Loucy (cell line): Measurements from ENCODE around the gene XRCC3.

ENCODE experiments used
- H2AFZ ChIP-seq: fragments of 200-600 bp; sonication (generic); 2 replicates; pipeline ENCODE4 v1.6.0; 2016; ENCODE audit warnings: antibody characterized with exemption, mild to moderate bottlenecking, low read length, moderate library complexity
- H3F3A ChIP-seq: fragments of 200-600 bp; 2 replicates; pipeline ENCODE4 v1.6.0; 2016; ENCODE audit warnings: antibody characterized with exemption, low read depth, mild to moderate bottlenecking
- H3K27me3 ChIP-seq: fragments of 200-600 bp; sonication (generic); 2 replicates; pipeline ENCODE4 v1.6.1; 2014; ENCODE audit warnings: low read length, mild to moderate bottlenecking; ENCODE audit not compliant: insufficient read depth, poor library complexity, severe bottlenecking
- H3K36me3 ChIP-seq: fragments of 200-600 bp; sonication (generic); 2 replicates; pipeline ENCODE4 v1.6.1; 2016; ENCODE audit warnings: low read length; ENCODE audit not compliant: insufficient read depth
- H3K4me1 ChIP-seq: fragments of 200-600 bp; sonication (generic); 2 replicates; pipeline ENCODE4 v1.5.1; 2014; ENCODE audit warnings: low read length, mild to moderate bottlenecking; ENCODE audit not compliant: insufficient read depth, poor library complexity, severe bottlenecking
- H3K4me2 ChIP-seq: fragments of 200-600 bp; sonication (generic); 2 replicates; pipeline ENCODE4 v1.6.0; 2014; ENCODE audit warnings: antibody characterized with exemption, low read length, low read depth, mild to moderate bottlenecking; ENCODE audit not compliant: poor library complexity, severe bottlenecking
- H3K4me3 ChIP-seq: fragments of 200-600 bp; sonication (generic); 2 replicates; pipeline ENCODE4 v1.5.1; 2014; ENCODE audit warnings: low read length, mild to moderate bottlenecking, mixed read lengths; ENCODE audit not compliant: poor library complexity, severe bottlenecking
- H3K79me2 ChIP-seq: fragments of 200-600 bp; sonication (generic); 2 replicates; pipeline ENCODE4 v1.6.1; 2014; ENCODE audit warnings: low read length; ENCODE audit not compliant: insufficient read depth
- H3K9ac ChIP-seq: fragments of 200-600 bp; sonication (generic); 2 replicates; pipeline ENCODE4 v1.6.0; 2014; ENCODE audit warnings: mild to moderate bottlenecking, low read depth, low read length, moderate library complexity; ENCODE audit not compliant: poor library complexity, severe bottlenecking
- H3K9me2 ChIP-seq: fragments of 200-600 bp; sonication (generic); replicated peaks from 2 replicates; pipeline ENCODE4 v1.6.1; 2016; ENCODE audit warnings: low read depth, low read length, mixed read lengths
- H3K9me3 ChIP-seq: fragments of 200-600 bp; sonication (generic); 2 replicates; pipeline ENCODE4 v1.6.1; 2014; ENCODE audit warnings: mild to moderate bottlenecking, antibody characterized with exemption, low read length, low read depth; ENCODE audit not compliant: insufficient read depth
- H4K20me1 ChIP-seq: fragments of 200-600 bp; sonication (generic); 2 replicates; pipeline ENCODE4 v1.6.0; 2014; ENCODE audit warnings: antibody characterized with exemption, low read length, mild to moderate bottlenecking; ENCODE audit not compliant: insufficient read depth, poor library complexity, severe bottlenecking
- EZH2phosphoT487 ChIP-seq: fragments of 200-600 bp; IDR thresholded peaks from 2 replicates; pipeline ENCODE4 v1.6.1; 2018; ENCODE audit warnings: antibody characterized with exemption, mild to moderate bottlenecking, moderate library complexity, borderline replicate concordance
- TF ChIP-seq, protein P1 (sequence below): fragments of 200-600 bp; sonication (generic); conservative IDR thresholded peaks from 2 replicates; pipeline ENCODE4 v1.5.1; 2014; ENCODE audit warnings: mild to moderate bottlenecking, antibody characterized with exemption, low read length

The XRCC3 gene

DNA sequence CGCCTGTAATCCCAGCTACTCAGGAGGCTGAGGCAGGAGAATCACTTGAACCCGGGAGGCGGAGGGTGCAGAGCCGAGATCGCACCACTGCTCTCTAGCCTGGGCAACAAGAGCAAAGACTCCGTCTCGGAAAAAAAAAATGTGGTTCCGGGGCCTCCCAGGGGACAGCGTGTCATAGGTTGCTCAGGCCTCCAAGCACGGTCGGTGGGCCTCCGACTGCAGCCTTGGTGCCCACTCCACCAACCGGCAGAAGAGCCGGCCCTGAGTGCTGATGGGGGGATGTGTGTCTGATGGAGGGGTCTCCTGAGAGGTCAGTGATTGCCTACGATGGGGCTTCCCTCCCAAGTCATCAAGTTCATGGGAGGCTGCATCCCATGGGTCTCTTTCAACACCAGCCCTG is 16.2 kb upstream of the XRCC3 start:
- no peaks in the 10 kb centered on the region for H3K27me3 ChIP-seq

DNA sequence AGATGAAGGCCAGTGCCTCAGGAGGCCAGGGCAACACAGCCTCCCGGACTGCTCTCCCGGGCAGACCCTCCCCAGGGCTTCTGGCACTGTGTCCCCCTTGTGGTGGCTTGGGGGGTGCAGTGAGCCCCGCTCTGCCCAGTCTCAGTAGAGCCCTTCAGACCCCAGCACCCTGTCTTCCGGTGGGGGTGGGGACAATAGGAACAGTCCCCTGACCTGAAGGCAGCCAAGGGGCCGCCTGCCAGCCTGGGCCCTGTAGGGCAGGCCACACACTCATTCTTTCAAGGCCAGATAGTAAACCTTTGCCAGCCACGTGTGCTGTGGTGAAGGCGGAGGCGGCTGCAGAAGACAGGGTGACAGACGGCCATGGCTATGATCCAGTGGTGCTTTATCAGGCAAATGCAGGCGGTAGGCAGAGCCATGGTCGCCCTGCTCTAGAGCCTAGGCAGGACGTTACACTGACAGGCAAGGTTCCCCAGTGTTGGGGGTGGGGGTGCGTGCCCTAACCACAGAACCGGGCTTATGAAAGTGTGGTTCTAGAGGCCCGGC is 15.3 kb upstream of the XRCC3 start:
- no peaks in the 10 kb centered on the region for H3K9me3 ChIP-seq
- no peaks in the 10 kb centered on the region for H4K20me1 ChIP-seq
- no peaks in the 10 kb centered on the region for H3K4me1 ChIP-seq
- H3K4me3 ChIP-seq, result no peak overlapping the region
- no peak overlapping the region for H3K4me2 ChIP-seq
- H3K9me2 ChIP-seq, result no peaks in the 10 kb centered on the region
- H3K36me3 ChIP-seq, result peaks cover 15% of the 10 kb centered on the region; the same call in 1 of the 2 replicates
- H3K9ac ChIP-seq, result no peak overlapping the region
- H3K79me2 ChIP-seq, result no peaks in the 10 kb centered on the region
- TF ChIP-seq, protein P1, sequence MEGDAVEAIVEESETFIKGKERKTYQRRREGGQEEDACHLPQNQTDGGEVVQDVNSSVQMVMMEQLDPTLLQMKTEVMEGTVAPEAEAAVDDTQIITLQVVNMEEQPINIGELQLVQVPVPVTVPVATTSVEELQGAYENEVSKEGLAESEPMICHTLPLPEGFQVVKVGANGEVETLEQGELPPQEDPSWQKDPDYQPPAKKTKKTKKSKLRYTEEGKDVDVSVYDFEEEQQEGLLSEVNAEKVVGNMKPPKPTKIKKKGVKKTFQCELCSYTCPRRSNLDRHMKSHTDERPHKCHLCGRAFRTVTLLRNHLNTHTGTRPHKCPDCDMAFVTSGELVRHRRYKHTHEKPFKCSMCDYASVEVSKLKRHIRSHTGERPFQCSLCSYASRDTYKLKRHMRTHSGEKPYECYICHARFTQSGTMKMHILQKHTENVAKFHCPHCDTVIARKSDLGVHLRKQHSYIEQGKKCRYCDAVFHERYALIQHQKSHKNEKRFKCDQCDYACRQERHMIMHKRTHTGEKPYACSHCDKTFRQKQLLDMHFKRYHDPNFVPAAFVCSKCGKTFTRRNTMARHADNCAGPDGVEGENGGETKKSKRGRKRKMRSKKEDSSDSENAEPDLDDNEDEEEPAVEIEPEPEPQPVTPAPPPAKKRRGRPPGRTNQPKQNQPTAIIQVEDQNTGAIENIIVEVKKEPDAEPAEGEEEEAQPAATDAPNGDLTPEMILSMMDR, result no peak
- no peak for TF ChIP-seq EZH2phosphoT487
- no peaks in the 10 kb centered on the region for H3K27me3 ChIP-seq
- no peak overlapping the region for H2AFZ ChIP-seq
- no peaks in the 10 kb centered on the region for H3F3A ChIP-seq

More for the DNA sequence above, 16.2 kb upstream of the XRCC3 start:
- H2AFZ ChIP-seq, result no peak overlapping the region
- H3K9me2 ChIP-seq, result no peaks in the 10 kb centered on the region
- H3K9ac ChIP-seq, result no peak overlapping the region
- H3K79me2 ChIP-seq, result no peaks in the 10 kb centered on the region
- H3K9me3 ChIP-seq, result no peaks in the 10 kb centered on the region
- peaks cover 15% of the 10 kb centered on the region; the same call in 1 of the 2 replicates for H3K36me3 ChIP-seq
- H3K4me1 ChIP-seq, result no peaks in the 10 kb centered on the region
- no peak overlapping the region for H3K4me2 ChIP-seq
- no peak overlapping the region for H3K4me3 ChIP-seq
- H4K20me1 ChIP-seq, result no peaks in the 10 kb centered on the region
- H3F3A ChIP-seq, result no peaks in the 10 kb centered on the region
- no peak for TF ChIP-seq EZH2phosphoT487
- TF ChIP-seq, protein P1, result no peak

DNA sequence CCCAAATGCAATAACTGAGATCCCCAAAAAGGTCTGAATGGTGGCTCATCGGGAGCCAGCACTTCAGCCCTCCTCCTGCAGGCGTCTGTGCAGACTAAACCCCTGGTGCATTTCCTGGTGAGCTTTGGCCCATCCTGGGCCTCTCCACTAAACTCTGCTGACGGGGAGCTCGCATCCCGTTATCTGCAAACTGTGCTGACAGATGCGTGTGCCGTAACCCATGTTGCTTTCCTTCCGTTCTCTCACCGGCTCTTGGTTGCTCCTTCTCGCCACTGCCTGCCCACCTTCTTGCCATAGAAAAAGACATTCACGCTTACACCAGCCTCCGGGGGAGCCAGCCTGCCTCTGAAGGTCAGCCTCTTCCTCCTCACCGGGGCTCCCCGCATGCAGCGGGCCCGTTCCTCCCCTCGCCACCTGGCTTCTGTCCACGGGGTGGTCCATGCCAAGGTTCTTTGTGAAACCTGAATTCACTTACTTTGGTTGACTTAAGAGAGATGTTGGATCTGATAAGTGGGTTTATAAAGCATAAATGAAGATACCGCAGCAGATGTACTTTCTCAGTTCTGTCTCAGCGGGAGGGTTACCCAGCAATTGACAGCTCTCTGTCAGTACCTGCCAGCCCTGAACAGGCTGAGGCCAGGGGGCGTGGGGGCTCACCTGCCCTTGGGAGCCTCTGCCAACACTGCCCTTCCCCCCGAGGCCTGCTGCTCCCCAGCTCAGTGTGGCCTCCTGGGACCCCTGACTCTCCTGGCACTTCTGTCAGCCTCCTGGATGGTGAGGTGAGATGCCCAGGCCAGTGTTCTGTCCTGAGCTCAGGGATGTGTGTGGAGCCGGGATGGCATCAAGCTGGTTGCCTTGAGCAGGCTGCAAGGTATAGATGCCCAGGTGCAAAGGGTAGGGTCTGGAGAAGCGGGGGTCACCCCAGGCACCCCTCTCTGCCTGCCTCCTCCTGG is 14.5 kb upstream of the XRCC3 start:
- Histone ChIP-seq H3K4me1 (no peaks in the 10 kb centered on the region), H3K36me3 (peaks cover 15% of the 10 kb centered on the region; the same call in 1 of the 2 replicates), H3F3A (no peaks in the 10 kb centered on the region), H3K9me2 (no peaks in the 10 kb centered on the region), H3K79me2 (no peaks in the 10 kb centered on the region), H3K27me3 (no peaks in the 10 kb centered on the region), H3K9me3 (no peaks in the 10 kb centered on the region), H4K20me1 (no peaks in the 10 kb centered on the region), H3K4me2 (no peak overlapping the region), H3K9ac (no peak overlapping the region), H2AFZ (no peak overlapping the region), H3K4me3 (no peak overlapping the region)
- no peak for TF ChIP-seq EZH2phosphoT487
- TF ChIP-seq, protein P1, result no peak
